Lung (tissue), 12 donors: ENCODE data around the gene ATP5ME. TPM values are rescaled to one million over a fixed set of nuclear protein-coding genes. Genes with fewer than 3 reads are reported as not detected.

Source experiments
- ATAC-seq: fragments of 200-7000 bp; cut with Tn5 transposase; one replicate; pipeline ENCODE4 v1.9.1; 2020; ENCODE audit warnings: moderate number of reproducible peaks; ENCODE audit not compliant: insufficient read depth, low FRiP score
- DNase-seq, 3 donors: peaks; one replicate each; pipeline ENCODE4 v3.0.0-alpha.2; 2013 to 2017
- H3K27ac ChIP-seq, 2 donors: one replicate each; pipeline ENCODE4 v1.5.1; 2013; ENCODE audit warnings: mild to moderate bottlenecking in 2 of 2, moderate library complexity in 2 of 2, control low read depth in 1 of 2, inconsistent platforms in 1 of 2, low read depth in 1 of 2, low read length in 1 of 2
- H3K27me3 ChIP-seq, 3 donors: one replicate each; pipeline ENCODE4 v1.5.1; 2013; ENCODE audit warnings: low read length in 2 of 3; ENCODE audit not compliant: control insufficient read depth in 3 of 3, insufficient read depth in 3 of 3
- H3K36me3 ChIP-seq, 4 donors: one replicate each; pipeline ENCODE4 v1.5.1; 2013; ENCODE audit warnings: low read length in 4 of 4, mild to moderate bottlenecking in 1 of 4, moderate library complexity in 1 of 4; ENCODE audit not compliant: control insufficient read depth in 4 of 4, insufficient read depth in 4 of 4
- H3K4me1 ChIP-seq, 5 donors: one replicate each; pipeline ENCODE4 v1.5.1; 2013; ENCODE audit warnings: low read length in 5 of 5, mild to moderate bottlenecking in 2 of 5, moderate library complexity in 1 of 5; ENCODE audit not compliant: control insufficient read depth in 5 of 5, insufficient read depth in 5 of 5
- H3K4me3 ChIP-seq: one replicate; pipeline ENCODE4 v1.5.1; 2013; ENCODE audit warnings: mild to moderate bottlenecking, control low read depth, moderate library complexity
- H3K9ac ChIP-seq, 2 donors: one replicate each; pipeline ENCODE4 v1.5.1; 2013; ENCODE audit warnings: low read length in 2 of 2, control low read depth in 1 of 2; ENCODE audit not compliant: insufficient read depth in 1 of 2
- H3K9me3 ChIP-seq, 4 donors: one replicate each; pipeline ENCODE4 v1.5.1; 2013; ENCODE audit warnings: low read length in 3 of 4, mild to moderate bottlenecking in 1 of 4, moderate library complexity in 1 of 4; ENCODE audit not compliant: control insufficient read depth in 4 of 4, insufficient read depth in 3 of 4
- WGBS, 2 donors: extraction: QIAGEN DNeasy Blood & Tissue Kit; methylation state at CpG; one replicate each; pipeline ENCODE4 v1.1.7; 2013; 5-methylcytosine and 5-hydroxymethylcytosine counted together
- polyA plus RNA-seq, 2 donors: library from polyadenylated mRNA; stranded (reverse); fragments of 200-250 nt; gene quantifications; one replicate each; pipeline ENCODE4 v1.2.1, GENCODE V29; 2013
- total RNA-seq, 2 donors: library from RNA; depleted of rRNA in 1 of 2; stranded (reverse); fragments of >200 nt in 1 of 2; gene quantifications; one replicate each; pipeline ENCODE4 v1.2.1, GENCODE V29; 2014 to 2021
- TF ChIP-seq, protein P1 (sequence below): IDR thresholded peaks from 2 replicates; pipeline ENCODE4 v1.5.1; 2012; ENCODE audit warnings: mild to moderate bottlenecking; ENCODE audit errors: control extremely low read depth, extremely low read depth
- donor health status: control.
- donor health status: control.
- donor health status: Bipolar disorder and iron deficiency.
- donor health status: healthy.
- donor health status: DM: yes; HTN: yes; CAD: no.

Gene ATP5ME
- total and polyA plus RNA-seq, 4 donors = 161 to 997 (median 262) TPM

DNA sequence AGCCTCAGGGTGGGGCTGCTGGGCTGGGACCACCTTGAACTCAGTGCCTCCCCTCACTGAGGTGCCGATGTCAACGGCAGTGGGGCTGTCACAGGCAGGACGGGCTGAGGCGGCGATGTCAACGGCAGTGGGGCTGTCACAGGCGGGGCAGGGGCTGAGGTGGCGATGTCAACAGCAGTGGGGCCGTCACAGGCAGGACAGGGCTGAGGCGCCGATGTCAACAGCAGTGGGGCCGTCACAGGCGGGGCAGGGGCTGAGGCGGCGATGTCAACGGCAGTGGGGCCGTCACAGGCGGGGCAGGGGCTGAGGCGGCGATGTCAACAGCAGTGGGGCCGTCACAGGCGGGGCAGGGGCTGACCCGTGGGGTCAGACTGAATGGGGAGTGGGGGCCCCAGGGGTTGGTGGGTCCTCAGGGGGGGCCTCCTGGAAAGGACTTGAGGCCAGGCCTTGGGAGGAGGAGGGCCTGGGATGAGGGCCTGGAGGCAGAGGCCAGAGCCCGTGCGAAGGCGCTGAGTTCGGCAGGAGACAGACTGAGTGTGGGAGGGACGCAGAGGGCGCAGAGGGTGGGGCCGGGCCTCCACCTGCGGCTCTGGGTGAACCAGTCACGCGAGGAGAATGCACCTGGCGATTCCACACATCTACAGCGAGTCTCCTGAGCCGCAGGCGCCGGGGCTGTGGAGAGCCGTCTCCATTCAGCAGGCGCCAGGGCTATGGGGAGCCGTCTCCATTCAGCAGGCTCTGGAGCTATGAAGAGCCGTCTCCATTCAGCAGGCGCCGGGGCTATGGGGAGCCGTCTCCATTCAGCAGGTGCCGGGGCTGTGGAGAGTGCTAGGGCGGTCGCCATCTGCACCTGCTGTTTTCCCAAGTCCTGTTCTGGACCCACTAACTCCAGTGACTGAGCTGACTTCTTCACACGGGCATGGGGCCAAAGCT is 22.9 kb downstream of the ATP5ME start:
- Histone ChIP-seq H3K27me3 (peaks cover 0 to 48% (median 3%) of the 10 kb centered on the region in 3 donors), H3K36me3 (no peaks in the 10 kb centered on the region), H3K4me1 (no peaks in the 10 kb centered on the region), H3K4me3 (no peak overlapping the region), H3K9ac (no peak overlapping the region), H3K9me3 (peaks cover 0 to 7% (median 0%) of the 10 kb centered on the region in 4 donors), H3K27ac (no peak overlapping the region)
- TF ChIP-seq, protein P1, sequence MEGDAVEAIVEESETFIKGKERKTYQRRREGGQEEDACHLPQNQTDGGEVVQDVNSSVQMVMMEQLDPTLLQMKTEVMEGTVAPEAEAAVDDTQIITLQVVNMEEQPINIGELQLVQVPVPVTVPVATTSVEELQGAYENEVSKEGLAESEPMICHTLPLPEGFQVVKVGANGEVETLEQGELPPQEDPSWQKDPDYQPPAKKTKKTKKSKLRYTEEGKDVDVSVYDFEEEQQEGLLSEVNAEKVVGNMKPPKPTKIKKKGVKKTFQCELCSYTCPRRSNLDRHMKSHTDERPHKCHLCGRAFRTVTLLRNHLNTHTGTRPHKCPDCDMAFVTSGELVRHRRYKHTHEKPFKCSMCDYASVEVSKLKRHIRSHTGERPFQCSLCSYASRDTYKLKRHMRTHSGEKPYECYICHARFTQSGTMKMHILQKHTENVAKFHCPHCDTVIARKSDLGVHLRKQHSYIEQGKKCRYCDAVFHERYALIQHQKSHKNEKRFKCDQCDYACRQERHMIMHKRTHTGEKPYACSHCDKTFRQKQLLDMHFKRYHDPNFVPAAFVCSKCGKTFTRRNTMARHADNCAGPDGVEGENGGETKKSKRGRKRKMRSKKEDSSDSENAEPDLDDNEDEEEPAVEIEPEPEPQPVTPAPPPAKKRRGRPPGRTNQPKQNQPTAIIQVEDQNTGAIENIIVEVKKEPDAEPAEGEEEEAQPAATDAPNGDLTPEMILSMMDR = no peak
- ATAC-seq (no peak), DNase-seq (peak in 1 of 3 donors; percentile 15)
- WGBS, 2 donors = 37 to 48% methylated on average over 45 to 49 of the region's 49 CpGs

DNA sequence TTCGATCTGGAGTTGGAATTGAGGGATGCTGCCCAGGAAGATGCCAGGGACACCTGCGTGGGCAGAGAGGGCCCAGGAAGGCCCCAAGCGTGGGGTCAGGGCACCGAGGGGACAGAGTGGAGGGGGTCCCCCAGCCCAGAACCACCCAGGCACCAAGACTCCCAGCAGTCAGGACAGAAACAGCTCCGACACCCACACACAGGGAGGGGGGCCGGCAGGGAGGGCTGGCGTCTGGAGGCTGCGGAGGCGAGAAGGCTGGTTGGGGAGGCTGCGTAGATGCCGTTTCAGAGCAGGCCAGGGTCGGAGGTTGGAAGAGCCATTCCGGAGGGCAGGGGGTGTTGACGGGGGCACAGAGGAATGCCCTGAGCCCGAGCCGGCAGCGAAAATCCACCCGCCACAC is 23.6 kb downstream of the ATP5ME start:
- Histone ChIP-seq H3K36me3 (no peaks in the 10 kb centered on the region), H3K27me3 (peaks cover 0 to 44% (median 3%) of the 10 kb centered on the region in 3 donors), H3K4me3 (no peak overlapping the region), H3K9me3 (peaks cover 0 to 4% (median 0%) of the 10 kb centered on the region in 4 donors), H3K9ac (no peak overlapping the region), H3K4me1 (no peaks in the 10 kb centered on the region), H3K27ac (no peak overlapping the region)
- no peak for ATAC-seq
- WGBS, 2 donors = 76 to 88% methylated on average over 17 to 18 of the region's 18 CpGs
- TF ChIP-seq, protein P1 = no peak
- peak in 1 of 3 donors; percentile 6 for DNase-seq

DNA sequence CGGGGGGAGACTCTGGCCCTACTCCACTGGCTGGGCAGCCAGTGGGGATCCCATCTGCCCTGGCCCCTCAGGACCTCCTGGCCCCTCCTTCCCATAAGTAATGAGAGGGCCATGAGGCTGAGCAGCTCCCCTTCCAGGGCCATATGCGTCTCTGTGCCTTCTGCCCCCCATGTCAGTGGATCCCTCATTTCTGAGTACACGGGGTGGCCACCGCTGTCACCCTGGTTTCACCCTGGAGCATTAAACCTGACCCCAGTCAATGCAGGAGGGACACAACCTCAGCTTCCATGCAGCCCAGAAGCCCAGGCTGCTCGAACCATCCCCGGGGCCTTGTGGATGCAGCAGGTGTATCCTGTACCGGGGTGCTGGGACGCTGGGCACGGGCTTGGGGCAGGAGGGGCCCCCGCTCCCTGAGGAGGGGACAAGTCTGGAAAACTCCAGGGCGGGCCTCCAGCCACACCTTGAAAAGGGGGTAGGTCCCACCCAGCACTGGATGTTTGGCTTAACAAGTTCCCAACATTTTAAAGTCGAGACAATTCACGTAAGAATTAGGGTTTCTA is 24.2 kb downstream of the ATP5ME start:
- TF ChIP-seq, protein P1 = no peak
- no peak overlapping the region for H3K9ac ChIP-seq
- 87 to 90% methylated on average over 13 of the region's 13 CpGs for WGBS, 2 donors
- no peak for DNase-seq
- H3K4me1 ChIP-seq = no peaks in the 10 kb centered on the region
- no peak overlapping the region for H3K4me3 ChIP-seq
- H3K27me3 ChIP-seq = peaks cover 0 to 40% (median 3%) of the 10 kb centered on the region in 3 donors
- H3K27ac ChIP-seq = no peak overlapping the region
- no peaks in the 10 kb centered on the region for H3K36me3 ChIP-seq
- no peak for ATAC-seq
- H3K9me3 ChIP-seq = peaks cover 0 to 4% (median 0%) of the 10 kb centered on the region in 4 donors
